ENCODE measurements around the gene TMEM98.

GRCh38 chr17:32879134-32879533, 48.8 kb upstream of the TMEM98 start:
- TF ChIP-seq CTCF (conservative IDR thresholded peaks at IDR 0.05; ENCODE audit: low read length) (no peak), EZH2phosphoT487 (IDR thresholded peaks at IDR 0.05; ENCODE audit: borderline replicate concordance) (no peak)

All from Loucy (cell line).